CD14-positive monocyte (primary cell): ENCODE measurements around the gene ARMH3. TPM values are rescaled to one million over a fixed set of nuclear protein-coding genes. Genes with fewer than 3 reads are reported as not detected.

Experiments used
- DNase-seq, 3 donors: peaks; one replicate each; pipeline ENCODE4 v3.0.0-alpha.2; 2011 to 2022
- H2AFZ ChIP-seq: 2 replicates; pipeline ENCODE4 v1.6.0; 2012; ENCODE audit warnings: mild to moderate bottlenecking, low read depth, low read length, inconsistent platforms; ENCODE audit not compliant: insufficient read depth, poor library complexity, severe bottlenecking
- H3K27ac ChIP-seq, 2 donors: 1 replicate in 1 of 2; 2 replicates in 1 of 2; pipeline ENCODE4 v1.5.1; 2012 to 2013; ENCODE audit warnings: low read length in 2 of 2, control low read depth in 1 of 2, inconsistent platforms in 1 of 2, low read depth in 1 of 2, mild to moderate bottlenecking in 1 of 2
- H3K27me3 ChIP-seq, 2 donors: one replicate each; pipeline versions ENCODE4 v1.6.0 to v1.6.1; 2011 to 2013; ENCODE audit warnings: low read length in 2 of 2; ENCODE audit not compliant: control insufficient read depth in 2 of 2, insufficient read depth in 2 of 2
- H3K36me3 ChIP-seq, 2 donors: replicated peaks in 1 of 2; 1 replicate in 1 of 2; 2 replicates in 1 of 2; pipeline versions ENCODE4 v1.5.1 to v1.6.1; 2012 to 2013; ENCODE audit warnings: low read length in 2 of 2, control low read depth in 1 of 2, inconsistent platforms in 1 of 2, mild to moderate bottlenecking in 1 of 2; ENCODE audit not compliant: insufficient read depth in 2 of 2, control insufficient read depth in 1 of 2
- H3K4me1 ChIP-seq, 2 donors: 1 replicate in 1 of 2; 2 replicates in 1 of 2; pipeline versions ENCODE4 v1.5.1 to v1.6.1; 2012 to 2013; ENCODE audit warnings: low read length in 2 of 2, control low read depth in 1 of 2, inconsistent platforms in 1 of 2, mild to moderate bottlenecking in 1 of 2, moderate library complexity in 1 of 2; ENCODE audit not compliant: insufficient read depth in 2 of 2, control insufficient read depth in 1 of 2
- H3K4me2 ChIP-seq: replicated peaks from 2 replicates; pipeline ENCODE3; 2012; ENCODE audit warnings: low read length, moderate library complexity, mild to moderate bottlenecking; ENCODE audit not compliant: poor library complexity, severe bottlenecking; ENCODE audit errors: extremely low read depth
- H3K4me3 ChIP-seq, 3 experiments: fragments of 200-600 bp in 1 of 3; sonication (generic) in 1 of 3; replicated peaks in 1 of 3; 1 replicate in 2 of 3; 2 replicates in 1 of 3; pipeline ENCODE4 v1.5.1; 2011 to 2013; ENCODE audit warnings: low read length in 3 of 3, mild to moderate bottlenecking in 3 of 3, control low read depth in 2 of 3, low read depth in 2 of 3, inconsistent platforms in 1 of 3, moderate library complexity in 1 of 3
- H3K79me2 ChIP-seq: 2 replicates; pipeline ENCODE4 v1.6.0; 2012; ENCODE audit warnings: mild to moderate bottlenecking, control low read depth, inconsistent platforms, low read length, moderate library complexity; ENCODE audit not compliant: insufficient read depth
- H3K9ac ChIP-seq: 2 replicates; pipeline ENCODE4 v1.6.0; 2017; ENCODE audit warnings: low read length, mild to moderate bottlenecking; ENCODE audit not compliant: insufficient read depth, poor library complexity, severe bottlenecking
- H3K9me3 ChIP-seq, 2 donors: replicated peaks in 1 of 2; 1 replicate in 1 of 2; 2 replicates in 1 of 2; pipeline versions ENCODE4 v1.5.1 to v1.6.1; 2012 to 2013; ENCODE audit warnings: low read length in 2 of 2, control low read depth in 1 of 2; ENCODE audit not compliant: control insufficient read depth in 1 of 2, insufficient read depth in 1 of 2
- H4K20me1 ChIP-seq: 2 replicates; pipeline ENCODE4 v1.6.0; 2012; ENCODE audit warnings: mild to moderate bottlenecking, low read length, control low read depth, moderate library complexity; ENCODE audit not compliant: insufficient read depth
- H3K27ac Mint-ChIP-seq, 7 donors: one replicate each; pipeline ENCODE4 v1.8.0; 2020; ENCODE audit warnings: mild to moderate bottlenecking in 7 of 7, mixed read lengths in 7 of 7, moderate library complexity in 6 of 7, inconsistent platforms in 2 of 7
- H3K27me3 Mint-ChIP-seq, 3 donors: one replicate each; pipeline ENCODE4 v1.8.0; 2021 to 2022; ENCODE audit warnings: low read depth in 3 of 3, mild to moderate bottlenecking in 3 of 3, mixed read lengths in 3 of 3, moderate library complexity in 3 of 3, inconsistent platforms in 1 of 3
- H3K36me3 Mint-ChIP-seq, 2 donors: one replicate each; pipeline ENCODE4 v1.8.0; 2020; ENCODE audit warnings: mixed read lengths in 2 of 2, inconsistent platforms in 1 of 2, mild to moderate bottlenecking in 1 of 2
- H3K4me1 Mint-ChIP-seq: one replicate; pipeline ENCODE4 v1.8.0; 2020; ENCODE audit warnings: mild to moderate bottlenecking, mixed read lengths
- H3K4me3 Mint-ChIP-seq, 2 donors: one replicate each; pipeline ENCODE4 v1.8.0; 2020; ENCODE audit warnings: mild to moderate bottlenecking in 2 of 2, mixed read lengths in 2 of 2, moderate library complexity in 1 of 2
- H3K9me3 Mint-ChIP-seq, 7 donors: one replicate each; pipeline ENCODE4 v1.8.0; 2020 to 2022; ENCODE audit warnings: mixed read lengths in 7 of 7, mild to moderate bottlenecking in 6 of 7, moderate library complexity in 6 of 7, inconsistent platforms in 2 of 7
- WGBS: methylation state at CpG from one replicate; pipeline ENCODE4 v1.1.5; 2013; ENCODE audit warnings: missing lambda C conversion rate; ENCODE audit not compliant: insufficient coverage; 5-methylcytosine and 5-hydroxymethylcytosine counted together
- intact Hi-C, 2 donors: fragments of 100-400 bp; cut with micrococcal nuclease; formaldehyde crosslinking; loops; one replicate each; pipeline versions ENCODE4 v1.15.0 to v1.15.1; 2023
- polyA plus RNA-seq, 3 donors: library from polyadenylated mRNA; depleted of rRNA in 1 of 3; unstranded in 2 of 3; stranded (reverse) in 1 of 3; fragments of 300-500 nt in 2 of 3; fragments of >200 nt in 1 of 3; fragmentation: Illumina TruSeq in 2 of 3; gene quantifications; 1 replicate in 2 of 3; 2 replicates in 1 of 3; pipeline ENCODE4 v1.2.3, GENCODE V29; 2012 to 2021
- TF ChIP-seq, protein P1 (sequence below): fragments of 200-600 bp; IDR thresholded peaks from one replicate; pipeline ENCODE4 v1.8.0; 2022; ENCODE audit warnings: antibody characterized with exemption, mild to moderate bottlenecking

The ARMH3 gene
- polyA plus RNA-seq, 3 donors = 20.4 to 26.3 (median 22.1) TPM

DNA sequence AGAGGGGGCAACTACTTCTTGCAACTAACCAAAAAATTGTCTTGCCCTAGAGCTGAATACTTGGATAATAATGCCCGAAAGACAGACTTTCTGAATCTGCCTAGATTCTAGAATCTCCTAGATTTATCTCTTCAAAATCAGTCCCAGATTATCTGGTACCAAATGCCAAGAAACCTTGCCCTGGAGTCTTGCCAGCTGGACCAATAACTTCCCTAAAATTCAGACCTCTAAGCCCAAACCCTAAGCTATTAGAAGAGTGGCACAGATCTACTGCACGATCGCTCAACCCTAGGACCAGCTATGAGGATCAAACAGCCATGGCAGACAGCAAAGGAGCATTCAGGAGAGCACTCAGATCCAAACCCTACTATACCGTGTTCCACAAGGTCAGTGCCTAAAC lies 45.0 kb downstream of the ARMH3 start:
- no peaks in the 10 kb centered on the region for H3K9me3 ChIP-seq
- WGBS = 33% methylated on average over 2 of the region's 4 CpGs
- Mint-ChIP-seq H3K27ac (peak overlapping the region; percentile 7 to 83 (median 31)), H3K27me3 (no peaks in the 10 kb centered on the region), H3K4me1 (peaks cover 34% of the 10 kb centered on the region), H3K9me3 (no peaks in the 10 kb centered on the region), H3K4me3 (no peak overlapping the region), H3K36me3 (peaks cover 49 to 67% of the 10 kb centered on the region in 2 donors)
- DNase-seq = peak in 2 of 3 donors; percentile 12 to 14
- H3K9ac ChIP-seq = no peak overlapping the region
- H3K27ac ChIP-seq = peak overlapping the region in 1 of 2 donors; percentile 52
- no peak overlapping the region for H3K4me3 ChIP-seq
- H3K27me3 ChIP-seq = no peaks in the 10 kb centered on the region
- no peak overlapping the region for H3K4me2 ChIP-seq
- H3K4me1 ChIP-seq = peaks cover 25 to 26% of the 10 kb centered on the region in 2 donors
- peaks cover 44 to 67% of the 10 kb centered on the region in 2 donors for H3K36me3 ChIP-seq
- TF ChIP-seq, protein P1, sequence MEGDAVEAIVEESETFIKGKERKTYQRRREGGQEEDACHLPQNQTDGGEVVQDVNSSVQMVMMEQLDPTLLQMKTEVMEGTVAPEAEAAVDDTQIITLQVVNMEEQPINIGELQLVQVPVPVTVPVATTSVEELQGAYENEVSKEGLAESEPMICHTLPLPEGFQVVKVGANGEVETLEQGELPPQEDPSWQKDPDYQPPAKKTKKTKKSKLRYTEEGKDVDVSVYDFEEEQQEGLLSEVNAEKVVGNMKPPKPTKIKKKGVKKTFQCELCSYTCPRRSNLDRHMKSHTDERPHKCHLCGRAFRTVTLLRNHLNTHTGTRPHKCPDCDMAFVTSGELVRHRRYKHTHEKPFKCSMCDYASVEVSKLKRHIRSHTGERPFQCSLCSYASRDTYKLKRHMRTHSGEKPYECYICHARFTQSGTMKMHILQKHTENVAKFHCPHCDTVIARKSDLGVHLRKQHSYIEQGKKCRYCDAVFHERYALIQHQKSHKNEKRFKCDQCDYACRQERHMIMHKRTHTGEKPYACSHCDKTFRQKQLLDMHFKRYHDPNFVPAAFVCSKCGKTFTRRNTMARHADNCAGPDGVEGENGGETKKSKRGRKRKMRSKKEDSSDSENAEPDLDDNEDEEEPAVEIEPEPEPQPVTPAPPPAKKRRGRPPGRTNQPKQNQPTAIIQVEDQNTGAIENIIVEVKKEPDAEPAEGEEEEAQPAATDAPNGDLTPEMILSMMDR = no peak
- no peak overlapping the region for H2AFZ ChIP-seq
- peaks cover 40% of the 10 kb centered on the region for H4K20me1 ChIP-seq
- intact Hi-C loops = loop anchor here (5.0 kb wide), 2 partner anchors 124 to 169 kb away; partner anchors contain the start of gene KCNIP2 (in 2 of the 2)
- peaks cover 5% of the 10 kb centered on the region for H3K79me2 ChIP-seq

DNA sequence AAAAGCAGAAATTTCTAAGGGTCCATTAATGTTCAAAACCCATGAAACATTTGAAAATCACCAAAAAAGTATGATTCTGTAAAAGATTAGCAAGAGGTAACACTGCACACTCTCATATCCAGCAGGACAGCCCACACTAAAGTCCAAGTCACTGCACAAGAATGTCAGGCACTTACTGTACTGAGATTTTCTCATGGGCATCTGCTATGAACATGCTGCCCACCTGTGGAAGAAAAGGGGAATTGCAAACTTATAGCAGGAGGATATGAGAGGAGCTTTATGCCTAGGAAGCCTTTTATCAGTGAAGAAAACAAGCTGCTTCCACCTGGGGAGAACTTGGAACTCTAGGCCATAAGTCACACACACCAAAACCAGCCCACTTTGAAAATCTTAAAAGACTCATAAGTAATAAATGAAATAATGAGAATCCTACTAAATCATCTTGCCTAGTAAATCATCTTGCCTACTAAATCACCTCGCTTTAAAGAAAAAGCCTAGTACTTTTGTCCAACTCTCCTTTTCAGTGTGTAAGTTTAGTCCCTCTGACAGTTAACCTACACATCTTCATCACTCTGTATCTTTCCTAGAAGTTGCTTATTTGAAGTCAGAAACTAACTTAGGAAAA lies 46.1 kb downstream of the ARMH3 start:
- H3K27me3 Mint-ChIP-seq = no peaks in the 10 kb centered on the region
- Histone ChIP-seq H3K4me1 (peaks cover 25 to 26% of the 10 kb centered on the region in 2 donors), H3K9me3 (no peaks in the 10 kb centered on the region), H3K27ac (peak overlapping the region in 1 of 2 donors; percentile 52), H3K9ac (no peak overlapping the region), H3K79me2 (peaks cover 5% of the 10 kb centered on the region), H3K4me2 (no peak overlapping the region), H3K27me3 (no peaks in the 10 kb centered on the region), H2AFZ (no peak overlapping the region), H3K36me3 (peaks cover 47 to 67% of the 10 kb centered on the region in 2 donors), H3K4me3 (no peak overlapping the region), H4K20me1 (peaks cover 40% of the 10 kb centered on the region)
- WGBS = no CpG with 5 or more reads among the region's 1 CpG
- intact Hi-C loops = loop anchor here (5.0 to 10.0 kb wide), 3 partner anchors 115 to 168 kb away; partner anchors contain the start of gene KCNIP2 (in 2 of the 2)
- peaks cover 34% of the 10 kb centered on the region for H3K4me1 Mint-ChIP-seq
- peaks cover 52 to 73% of the 10 kb centered on the region in 2 donors for H3K36me3 Mint-ChIP-seq
- TF ChIP-seq, protein P1 = peak; percentile 84
- H3K27ac Mint-ChIP-seq = peak overlapping the region in 1 of 7 donors; percentile 57
- DNase-seq = peak; percentile 53 to 68 (median 63)
- no peak overlapping the region for H3K4me3 Mint-ChIP-seq
- no peaks in the 10 kb centered on the region for H3K9me3 Mint-ChIP-seq
